GM19239 (cell line): Measurements from ENCODE around the gene ZBTB32.

Experiments used
- DNase-seq: peaks from one replicate; pipeline ENCODE4 v3.0.0; 2011; ENCODE audit warnings: low spot score; ENCODE audit not compliant: insufficient read length
- FAIRE-seq: peaks from 2 replicates; lab custom pipeline; 2011; peaks lifted over from hg19 to GRCh38; lab: Jason Lieb, UNC

Gene ZBTB32

DNA sequence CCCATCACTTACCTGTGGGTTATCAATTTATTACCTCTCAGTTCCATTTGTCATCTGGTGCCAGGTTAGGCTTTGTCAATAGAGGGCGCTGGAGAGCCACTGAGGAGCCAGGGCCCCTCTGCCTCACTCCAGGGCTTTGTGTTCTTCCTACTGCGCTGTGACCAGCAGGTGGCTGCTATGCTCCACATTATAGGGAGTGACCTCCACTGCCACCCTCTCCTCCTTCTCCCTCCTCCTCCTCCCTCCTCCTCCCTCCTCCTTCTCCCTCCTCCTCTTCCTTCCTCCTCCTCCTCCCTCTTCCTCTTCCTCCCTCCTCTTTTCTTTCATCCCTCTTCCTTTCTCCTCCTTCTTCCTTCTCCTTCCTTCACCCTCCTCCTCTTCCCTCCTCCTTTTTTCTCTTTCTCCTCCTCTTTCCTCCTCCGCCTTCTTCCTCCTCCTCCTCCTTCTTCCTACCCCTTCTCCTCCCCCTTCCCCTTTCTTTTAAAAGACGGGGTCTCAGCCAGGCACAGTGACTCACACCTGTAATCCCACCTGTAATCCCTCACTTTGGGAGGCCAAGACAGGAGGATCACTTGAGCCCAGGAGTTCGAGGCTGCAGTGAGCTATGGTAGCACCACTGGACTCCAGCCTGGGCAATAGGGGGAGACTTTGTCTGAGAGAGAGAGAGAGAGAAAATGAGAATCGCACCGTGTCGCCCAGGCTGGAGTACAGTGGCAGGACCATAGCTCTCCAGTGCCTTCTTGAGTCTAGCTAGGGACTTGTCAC is 10.3 kb upstream of the ZBTB32 start:
- peak; percentile 92 for DNase-seq
- peak; percentile 93 for FAIRE-seq

DNA sequence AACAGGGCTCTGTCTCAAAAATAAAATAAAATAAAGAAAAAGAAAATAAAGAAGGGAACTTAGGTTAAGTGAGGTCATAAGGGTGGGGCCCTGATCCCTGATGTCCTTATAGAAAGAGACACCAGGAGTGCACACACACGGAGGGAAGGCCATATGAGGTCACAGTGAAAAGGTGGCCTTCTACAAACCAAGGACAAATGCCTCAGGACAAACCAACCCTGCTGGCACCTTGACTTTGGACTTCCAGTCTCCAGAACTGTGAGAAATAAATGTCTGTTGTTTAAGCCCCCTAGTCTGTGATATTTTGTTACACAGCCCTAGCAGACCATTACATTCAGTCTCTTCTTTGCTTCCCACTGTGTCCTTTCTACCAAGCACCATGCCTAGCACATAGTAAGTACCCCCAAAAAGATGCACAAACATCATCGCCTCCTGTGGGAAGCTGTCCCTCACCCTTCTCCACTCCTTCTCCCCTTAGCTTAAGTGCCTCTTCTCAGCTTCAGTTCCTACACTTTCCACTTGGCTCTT is 8.4 kb upstream of the ZBTB32 start:
- DNase-seq (no peak), FAIRE-seq (no peak)

DNA sequence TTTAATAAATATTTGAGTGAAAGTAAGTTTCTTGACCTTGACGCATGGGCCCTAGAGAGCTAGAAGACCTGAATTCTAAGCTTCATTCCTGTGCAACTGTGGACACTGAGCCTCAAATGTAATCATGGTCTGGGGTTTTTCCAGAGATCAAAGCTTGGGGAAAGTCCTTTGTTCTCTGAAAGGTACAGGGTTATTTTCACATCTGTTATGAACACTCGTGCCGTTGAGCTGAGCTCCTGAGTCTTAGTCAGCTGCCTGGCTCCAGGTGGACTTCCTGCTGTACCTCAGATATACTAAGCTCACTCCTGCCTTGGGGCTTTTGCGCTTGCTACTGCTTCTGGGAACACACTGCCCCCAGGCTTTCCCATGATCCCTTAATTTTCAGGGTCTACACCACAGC is 7.5 kb upstream of the ZBTB32 start:
- no peak for DNase-seq
- peak; percentile 58 for FAIRE-seq

DNA sequence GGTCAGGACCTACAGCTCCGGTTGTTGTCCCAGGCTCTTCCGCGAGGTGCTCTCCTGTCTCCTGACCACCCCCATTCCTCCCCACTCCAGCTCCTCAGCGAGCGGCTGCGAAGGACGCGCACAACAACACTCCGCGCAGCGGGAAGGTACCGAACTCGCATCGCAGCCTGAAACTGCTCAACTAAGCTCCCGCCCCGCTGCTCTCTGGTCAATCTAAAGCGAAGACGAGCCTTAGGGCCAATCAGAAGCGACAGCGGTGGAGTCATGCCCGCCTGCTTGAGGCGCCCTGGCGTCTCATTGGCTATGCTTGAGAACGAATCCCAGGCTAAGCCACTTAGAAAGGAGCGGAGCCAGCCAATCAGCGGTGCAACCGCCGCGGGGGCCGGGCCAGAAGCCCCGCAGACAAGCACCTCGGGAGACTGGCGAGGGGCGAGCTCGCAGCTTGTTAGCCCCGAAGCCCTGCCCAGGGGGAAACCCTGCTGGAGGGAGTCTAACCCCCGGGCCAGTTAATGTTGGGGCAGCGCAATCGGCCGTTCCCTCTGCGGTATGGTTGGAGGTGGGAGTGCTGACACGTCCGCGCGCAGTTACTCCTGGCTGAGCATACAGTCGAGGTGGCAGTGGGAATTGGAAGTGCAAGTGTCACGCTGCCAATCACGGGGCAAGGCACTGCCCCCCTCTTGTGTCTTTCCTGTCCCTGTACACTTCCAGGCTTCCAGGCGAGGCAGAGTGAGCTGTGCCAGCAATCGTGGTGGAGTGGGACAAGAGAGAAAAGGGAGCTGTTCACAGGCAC is 1.9 kb upstream of the ZBTB32 start:
- FAIRE-seq (peak; percentile 99), DNase-seq (peak; percentile 88)

DNA sequence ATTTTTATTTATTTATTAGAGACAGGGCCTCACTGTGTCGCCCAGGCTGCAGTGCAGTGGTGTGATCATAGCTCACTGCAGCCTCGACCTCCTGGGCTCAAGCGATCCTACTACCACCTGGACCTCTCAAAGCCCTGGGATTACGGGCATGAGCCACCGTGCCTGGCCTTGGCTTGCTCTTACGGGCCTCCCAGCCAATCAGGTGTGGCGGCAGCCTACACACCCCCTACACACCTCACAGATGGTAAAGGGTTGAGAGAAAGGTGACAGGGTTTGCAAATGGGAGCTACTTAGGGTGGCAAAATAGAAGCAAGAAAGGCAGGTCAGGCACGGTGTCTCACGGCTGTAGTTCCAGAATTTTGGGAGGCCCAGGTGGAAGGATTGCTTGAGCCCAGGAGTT is 1.0 kb upstream of the ZBTB32 start:
- no peak for FAIRE-seq
- no peak for DNase-seq

DNA sequence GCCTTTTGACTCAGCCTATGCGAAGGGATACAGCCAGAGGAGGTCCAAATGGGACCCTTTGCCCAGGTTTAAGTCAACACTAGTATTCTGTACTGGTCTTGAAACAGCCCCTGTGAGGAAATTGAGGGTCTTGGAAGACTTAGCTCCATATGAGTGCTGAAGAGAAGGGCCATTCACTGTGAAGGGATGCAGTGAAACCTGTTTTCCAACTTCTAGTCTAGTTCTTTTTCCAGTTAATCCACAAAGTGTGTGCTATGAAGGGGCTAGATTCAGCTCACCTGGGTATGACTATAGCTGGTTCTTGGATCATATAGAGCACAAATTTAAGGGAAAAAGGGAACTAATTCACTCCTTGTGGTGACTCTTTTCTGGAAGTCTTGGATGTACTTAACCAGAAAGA is 4.0 kb downstream of the ZBTB32 start:
- no peak for DNase-seq
- no peak for FAIRE-seq

DNA sequence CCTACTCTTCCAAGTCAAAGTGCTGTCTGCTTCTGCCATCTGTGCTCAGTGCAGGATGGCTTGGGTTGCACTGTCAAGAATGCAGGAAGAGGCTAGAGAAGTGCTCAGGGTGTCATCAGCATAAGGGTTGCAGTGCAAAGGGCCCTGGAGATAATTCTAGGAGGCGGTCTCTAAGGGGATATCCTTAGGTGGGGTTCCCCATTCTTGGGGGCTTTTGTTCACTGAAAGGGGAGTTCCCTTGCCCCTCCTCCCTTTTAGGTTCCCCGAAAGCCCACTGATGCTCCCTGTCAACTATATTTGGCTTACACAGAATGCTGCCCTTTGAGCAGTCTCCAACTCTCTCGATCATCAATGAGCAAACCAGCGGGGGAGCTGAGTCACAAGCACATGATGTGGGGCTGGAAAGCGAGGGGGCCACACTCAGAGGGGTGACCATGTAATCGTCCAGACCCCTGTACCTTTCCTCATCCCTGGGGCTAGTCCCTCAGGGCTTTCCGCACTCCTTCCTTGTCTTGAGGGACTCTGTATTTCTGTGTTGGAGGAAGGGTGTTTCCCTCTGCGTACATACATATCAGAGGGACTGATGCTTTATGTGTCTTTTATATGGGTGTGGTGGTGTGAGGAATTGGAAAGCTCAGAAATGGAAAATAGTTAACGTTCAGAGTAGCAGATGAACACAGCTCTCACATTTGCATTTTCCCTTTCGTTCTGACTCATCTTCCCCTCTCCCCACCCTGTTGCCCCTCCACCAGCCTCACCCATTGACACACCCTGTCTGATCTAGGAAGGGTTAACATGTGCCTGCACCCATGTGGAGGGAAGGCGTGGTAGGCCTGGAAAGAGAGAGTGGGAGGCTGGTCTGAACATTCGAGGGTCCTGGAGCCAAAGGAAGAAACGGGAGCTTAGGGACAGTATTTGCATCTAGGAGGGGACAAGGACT is 6.7 kb downstream of the ZBTB32 start:
- DNase-seq (no peak), FAIRE-seq (peak; percentile 99)

DNA sequence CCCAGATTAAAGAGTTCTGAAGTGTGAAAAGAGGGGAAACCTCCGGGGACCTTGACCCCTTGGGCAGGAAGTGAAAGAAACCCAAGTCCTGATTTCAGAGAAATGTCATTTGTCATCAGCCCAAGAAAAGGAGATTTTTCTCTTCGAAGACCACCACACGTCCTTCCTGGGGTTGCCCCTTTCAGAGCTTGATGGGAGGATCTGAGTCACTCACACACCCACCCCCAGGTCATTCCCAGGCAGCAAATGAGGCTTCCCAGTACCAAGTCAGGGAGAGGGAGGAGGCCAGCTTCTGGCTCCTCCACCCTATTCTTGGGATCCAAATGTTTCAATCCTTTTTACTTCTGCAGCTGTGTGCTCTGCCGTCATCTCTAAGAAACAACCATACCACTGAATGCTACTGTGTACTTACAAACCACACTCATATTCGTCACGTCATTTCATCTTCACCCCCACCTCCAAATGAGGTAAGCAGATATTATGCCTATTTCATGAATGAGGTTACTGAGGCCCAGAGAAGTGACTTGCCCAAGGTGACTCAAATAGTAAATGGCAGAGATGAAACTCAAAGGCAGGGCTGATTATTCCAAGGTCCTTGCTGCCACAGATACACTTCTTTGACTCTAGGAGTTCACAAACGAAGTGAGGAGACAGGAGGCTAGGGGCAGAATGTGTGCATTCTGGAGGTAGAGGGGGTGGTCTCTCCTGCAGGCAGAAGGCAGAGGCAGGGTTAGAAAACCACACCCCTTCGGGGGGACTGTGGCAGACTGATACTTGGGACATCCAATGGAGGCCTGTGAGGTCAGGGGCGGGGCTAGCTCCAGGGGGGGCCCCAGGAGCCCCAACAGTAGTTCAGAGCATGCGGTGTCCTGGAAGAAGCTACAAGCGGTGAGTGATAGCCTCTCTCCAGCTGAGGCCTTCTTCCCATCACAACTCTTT is 8.5 kb downstream of the ZBTB32 start:
- no peak for DNase-seq
- peak; percentile 91 for FAIRE-seq

DNA sequence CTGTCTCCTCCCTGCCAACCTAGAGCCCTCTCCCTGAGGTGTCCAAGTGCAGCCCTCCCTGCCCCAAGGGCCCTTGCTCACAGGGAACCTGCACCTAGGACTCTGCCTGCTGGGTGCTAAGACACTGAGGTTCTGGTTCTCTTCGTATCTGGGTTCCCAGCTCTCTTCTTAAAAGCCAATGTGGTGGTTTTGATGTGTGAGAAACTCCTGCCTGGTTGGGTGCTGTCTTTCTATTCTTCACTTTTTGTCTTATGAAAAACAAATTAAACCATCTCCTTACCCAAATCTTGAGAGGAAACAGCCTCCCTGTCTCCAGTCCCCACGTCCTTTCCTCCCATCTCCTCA is 9.1 kb downstream of the ZBTB32 start:
- DNase-seq: no peak
- FAIRE-seq: no peak

DNA sequence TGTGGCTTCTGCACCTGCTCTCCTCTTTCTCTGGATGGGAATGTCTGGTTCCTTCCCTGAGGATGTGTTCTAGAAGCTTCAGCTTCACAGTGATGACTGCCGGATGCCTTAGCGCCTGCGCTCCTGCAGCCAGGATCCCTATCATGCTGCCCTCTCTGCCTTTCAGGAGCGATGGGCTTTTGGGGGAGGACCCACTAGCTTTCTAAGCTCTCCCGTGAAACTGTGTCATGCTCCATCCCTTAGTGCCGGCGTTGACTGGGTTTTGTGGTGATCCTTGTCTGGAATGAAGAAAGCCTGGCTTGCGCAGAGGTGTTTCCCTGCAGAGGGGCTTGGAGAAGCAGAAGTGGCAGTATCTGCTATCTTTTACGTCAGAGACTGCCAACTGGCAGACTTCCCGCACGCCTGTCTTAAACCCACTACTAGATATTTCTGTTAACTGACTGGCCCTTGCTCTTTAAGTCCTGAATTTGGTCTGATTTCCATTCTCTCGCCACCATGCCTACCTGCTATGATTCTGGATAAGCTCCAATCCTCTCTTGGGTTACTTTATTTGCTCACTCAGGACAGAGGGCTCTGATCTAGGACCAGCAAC is 9.6 kb downstream of the ZBTB32 start:
- FAIRE-seq (no peak), DNase-seq (no peak)

DNA sequence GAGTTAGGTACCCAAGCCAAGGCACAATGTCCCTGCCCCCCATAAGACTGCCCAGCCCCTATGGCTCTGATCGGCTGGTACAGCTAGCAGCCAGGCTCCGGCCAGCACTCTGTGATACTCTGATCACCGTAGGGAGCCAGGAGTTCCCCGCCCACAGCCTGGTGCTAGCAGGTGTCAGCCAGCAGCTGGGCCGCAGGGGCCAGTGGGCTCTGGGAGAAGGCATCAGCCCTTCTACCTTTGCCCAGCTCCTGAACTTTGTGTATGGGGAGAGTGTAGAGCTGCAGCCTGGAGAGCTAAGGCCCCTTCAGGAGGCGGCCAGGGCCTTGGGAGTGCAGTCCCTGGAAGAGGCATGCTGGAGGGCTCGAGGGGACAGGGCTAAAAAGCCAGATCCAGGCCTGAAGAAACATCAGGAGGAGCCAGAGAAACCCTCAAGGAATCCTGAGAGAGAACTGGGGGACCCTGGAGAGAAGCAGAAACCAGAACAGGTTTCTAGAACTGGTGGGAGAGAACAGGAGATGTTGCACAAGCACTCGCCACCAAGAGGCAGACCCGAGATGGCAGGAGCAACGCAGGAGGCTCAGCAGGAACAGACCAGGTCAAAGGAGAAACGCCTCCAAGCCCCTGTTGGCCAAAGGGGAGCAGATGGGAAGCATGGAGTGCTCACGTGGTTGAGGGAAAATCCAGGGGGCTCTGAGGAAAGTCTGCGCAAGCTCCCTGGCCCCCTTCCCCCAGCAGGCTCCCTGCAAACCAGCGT is 10.4 kb downstream of the ZBTB32 start:
- peak; percentile 57 for FAIRE-seq
- DNase-seq: no peak

DNA sequence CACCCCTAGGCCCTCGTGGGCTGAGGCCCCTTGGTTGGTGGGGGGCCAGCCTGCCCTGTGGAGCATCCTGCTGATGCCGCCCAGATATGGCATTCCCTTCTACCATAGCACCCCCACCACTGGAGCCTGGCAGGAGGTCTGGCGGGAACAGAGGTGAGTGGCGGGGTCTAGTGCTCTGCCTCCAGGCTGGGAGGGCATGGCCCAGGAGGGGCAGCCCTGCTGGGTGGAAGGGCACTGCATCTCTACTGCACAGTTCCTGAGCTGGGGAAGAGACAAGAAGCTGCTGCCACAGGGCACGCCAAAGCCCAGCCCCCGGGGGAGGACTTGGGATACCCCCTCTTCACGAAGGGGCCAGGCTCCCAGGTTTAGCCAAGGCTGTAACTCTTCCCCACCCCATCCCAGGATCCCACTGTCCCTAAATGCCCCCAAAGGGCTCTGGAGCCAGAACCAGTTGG is 11.0 kb downstream of the ZBTB32 start:
- DNase-seq (no peak), FAIRE-seq (no peak)

DNA sequence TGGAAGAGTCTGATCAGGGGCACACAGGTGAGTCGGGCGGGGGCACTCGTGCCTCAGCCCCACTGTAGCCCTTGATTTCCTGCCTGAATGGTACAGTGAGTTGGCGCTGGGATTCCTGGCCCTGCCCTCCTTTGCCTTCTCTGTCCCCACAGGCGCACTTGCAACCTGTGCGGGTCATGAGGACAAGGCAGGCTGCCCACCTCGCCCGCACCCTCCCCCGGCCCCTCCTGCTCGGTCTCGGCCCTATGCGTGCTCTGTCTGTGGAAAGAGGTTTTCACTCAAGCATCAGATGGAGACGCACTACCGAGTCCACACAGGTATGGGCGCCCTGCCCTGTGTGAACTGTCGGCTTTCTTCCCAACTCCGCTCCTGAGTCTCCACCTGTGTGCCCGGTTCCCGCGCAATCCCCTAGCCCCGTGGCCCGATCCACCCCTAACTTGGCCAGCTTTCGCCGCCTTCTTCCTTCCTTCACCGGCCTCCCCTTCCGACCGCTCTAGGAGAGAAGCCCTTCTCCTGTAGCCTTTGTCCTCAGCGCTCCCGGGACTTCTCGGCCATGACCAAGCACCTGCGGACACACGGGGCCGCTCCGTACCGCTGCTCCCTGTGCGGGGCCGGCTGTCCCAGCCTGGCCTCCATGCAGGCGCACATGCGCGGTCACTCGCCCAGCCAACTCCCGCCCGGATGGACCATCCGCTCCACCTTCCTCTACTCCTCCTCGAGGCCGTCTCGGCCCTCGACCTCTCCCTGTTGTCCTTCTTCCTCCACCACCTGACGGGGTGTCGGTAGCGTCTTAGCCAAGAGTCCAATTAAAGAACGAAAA is 11.8 kb downstream of the ZBTB32 start:
- peak; percentile 31 for FAIRE-seq
- DNase-seq: no peak

DNA sequence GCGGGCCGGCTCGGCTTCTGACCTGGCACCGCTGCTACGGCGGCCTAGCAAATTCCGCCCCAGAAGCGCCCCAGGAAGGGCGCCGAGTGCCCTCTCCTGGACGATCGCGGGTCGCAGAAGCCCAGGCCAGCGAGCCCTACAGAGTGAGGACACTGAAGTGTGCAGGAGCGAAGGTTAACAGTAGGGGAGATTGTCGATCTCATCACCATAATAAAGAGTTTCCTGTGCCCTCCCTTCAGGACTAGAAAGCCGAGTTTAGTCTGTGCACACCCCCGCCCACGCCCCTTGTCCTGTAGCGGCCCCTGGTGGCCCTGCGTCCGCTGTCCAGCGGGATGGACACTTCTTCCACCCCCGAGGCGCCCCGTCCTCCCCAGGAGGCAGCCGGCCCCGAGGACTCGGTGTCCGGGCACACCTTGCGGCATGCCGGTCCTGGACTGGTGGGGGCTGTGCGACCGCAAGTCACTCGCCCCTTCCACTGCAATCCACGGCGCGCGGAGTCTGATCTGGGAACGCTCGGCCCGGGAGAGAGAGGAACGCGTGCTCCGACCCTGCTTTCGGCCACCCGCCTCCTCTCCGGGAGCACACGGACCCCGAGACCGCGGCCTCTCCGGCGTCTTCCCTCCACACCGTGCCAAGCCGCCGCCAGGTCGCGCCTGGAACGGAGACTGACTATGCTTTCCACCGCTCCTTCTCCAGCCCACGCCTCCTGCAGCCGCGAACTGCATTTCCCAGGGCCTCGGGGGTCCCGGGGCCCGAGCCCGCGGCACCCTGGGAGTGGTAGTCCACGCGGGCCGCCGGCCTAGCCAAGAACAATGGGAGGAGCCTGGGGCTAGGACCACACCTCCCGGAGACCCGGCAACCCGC is 12.7 kb downstream of the ZBTB32 start:
- DNase-seq: peak; percentile 60
- peak; percentile 94 for FAIRE-seq

DNA sequence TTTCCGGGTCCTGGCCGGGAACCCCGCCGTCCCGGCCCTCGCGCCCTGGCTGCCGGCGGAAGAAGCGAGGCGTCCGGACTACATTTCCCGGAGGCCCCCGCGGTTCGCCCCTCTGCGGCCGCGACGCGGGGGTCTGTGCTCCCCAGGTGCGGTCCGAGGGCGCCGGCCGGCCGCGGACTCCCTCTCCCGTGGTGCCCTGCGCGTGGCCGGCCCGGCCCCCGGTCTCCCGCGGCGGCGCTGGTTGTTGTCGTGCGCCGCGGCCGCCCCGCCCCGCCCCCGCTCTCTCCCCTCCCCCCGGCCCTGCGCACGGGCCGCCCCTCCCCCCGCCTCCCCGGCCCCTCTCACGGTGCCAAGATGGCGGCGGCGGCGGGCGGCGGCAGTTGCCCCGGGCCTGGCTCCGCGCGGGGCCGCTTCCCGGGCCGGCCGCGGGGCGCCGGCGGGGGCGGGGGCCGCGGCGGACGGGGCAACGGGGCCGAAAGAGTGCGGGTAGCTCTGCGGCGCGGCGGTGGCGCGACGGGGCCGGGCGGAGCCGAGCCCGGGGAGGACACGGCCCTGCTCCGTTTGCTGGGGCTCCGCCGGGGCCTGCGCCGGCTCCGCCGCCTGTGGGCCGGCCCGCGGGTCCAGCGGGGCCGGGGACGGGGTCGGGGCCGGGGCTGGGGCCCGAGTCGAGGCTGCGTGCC is 13.4 kb downstream of the ZBTB32 start, which contains the start of gene KMT2B:
KMT2B (plus strand) TSS at position 339 of the 680 bp plus-strand sequence; CDS start at position 355, 16 bp downstream.
- peak; percentile 97 for DNase-seq
- no peak for FAIRE-seq
